Anterior cingulate cortex (tissue), 58 donors: ENCODE measurements around the gene KHDRBS1.
"Not testable (repeated sequence)": the region's sequence is repeated elsewhere in the genome, so short reads cannot be mapped to it uniquely, and the experiment has no call there.

ENCODE experiments used
- DNase-seq, 58 donors: peaks; one replicate each; lab custom pipeline; 2025; lab: John Stamatoyannopoulos, UW

KHDRBS1 gene

GRCh38 chr1:32013386-32014198, at the start of gene KHDRBS1:
TSS of gene KHDRBS1 (plus strand) at chr1:32013868. CDS start at chr1:32013996, 128 bp downstream.
- DNase-seq: peak; percentile 80 to 99 (median 98)

GRCh38 chr1:31970873-31971272, 42.8 kb upstream of the KHDRBS1 start:
- no peak for DNase-seq

- DNase-seq: no peak
Observed at GRCh38 chr1:31976401-31976800, 37.3 kb upstream of the KHDRBS1 start.

GRCh38 chr1:31977385-31978131, 36.1 kb upstream of the KHDRBS1 start:
- no peak for DNase-seq

GRCh38 chr1:31978843-31979400, 34.7 kb upstream of the KHDRBS1 start:
- no peak for DNase-seq

GRCh38 chr1:31980835-31981455, 32.7 kb upstream of the KHDRBS1 start:
- no peak for DNase-seq

- DNase-seq: no peak
Observed at GRCh38 chr1:31981456-31981839, 32.2 kb upstream of the KHDRBS1 start.

GRCh38 chr1:31981972-31982371, 31.7 kb upstream of the KHDRBS1 start:
- no peak for DNase-seq

GRCh38 chr1:31984419-31985347, 29.0 kb upstream of the KHDRBS1 start:
- DNase-seq: no peak

- no peak for DNase-seq
Observed at GRCh38 chr1:31985430-31985829, 28.2 kb upstream of the KHDRBS1 start.

GRCh38 chr1:31987135-31987619, 26.5 kb upstream of the KHDRBS1 start:
- no peak for DNase-seq

GRCh38 chr1:31989964-31990363, 23.7 kb upstream of the KHDRBS1 start:
- no peak for DNase-seq

- DNase-seq: peak in 3 of 58 donors; percentile 7 to 26 (median 22)
Observed at GRCh38 chr1:31991182-31991581, 22.5 kb upstream of the KHDRBS1 start.

- DNase-seq: no peak
Observed at GRCh38 chr1:31995263-31995662, 18.4 kb upstream of the KHDRBS1 start.

GRCh38 chr1:31996121-31996520, 17.5 kb upstream of the KHDRBS1 start:
- not testable (repeated sequence) for DNase-seq

- no peak for DNase-seq
Observed at GRCh38 chr1:32001863-32002262, 11.8 kb upstream of the KHDRBS1 start.

- not testable (repeated sequence) for DNase-seq
Observed at GRCh38 chr1:32002285-32002684, 11.4 kb upstream of the KHDRBS1 start.

GRCh38 chr1:32005522-32005921, 8.1 kb upstream of the KHDRBS1 start:
- DNase-seq: no peak

GRCh38 chr1:32007591-32007940, 6.1 kb upstream of the KHDRBS1 start:
- DNase-seq: no peak

- DNase-seq: no peak
Observed at GRCh38 chr1:32010246-32010645, 3.4 kb upstream of the KHDRBS1 start.
